Caco-2 (cell line): Measurements from ENCODE around the gene SCN1B. TPM values are rescaled to one million over a fixed set of nuclear protein-coding genes. Genes with fewer than 3 reads are reported as not detected.

Experiments
- BruUV-seq: library from RNA; stranded (reverse); fragments of 400-500 nt; replicated peaks from 2 replicates; lab custom pipeline; 2021; lab: Mats Ljungman, UMichigan
- CTCF ChIA-PET: fragments of 300-600 bp; sonication (Branson Sonifier 250); formaldehyde crosslinking; loops from one replicate; lab custom pipeline; 2022; ENCODE audit warnings: antibody characterized with exemption; lab: Charles Lee
- POLR2A ChIA-PET: fragments of 300-600 bp; sonication (Branson Sonifier 250); formaldehyde crosslinking; loops from one replicate; lab custom pipeline; 2022; ENCODE audit warnings: antibody characterized with exemption; lab: Charles Lee
- DNase-seq, 2 experiments: peaks; one replicate each; pipeline versions ENCODE4 v3.0.0 to v3.0.0-alpha.2; 2020 to 2022
- H3K27me3 ChIP-seq: replicated peaks from 2 replicates; pipeline ENCODE4 v1.6.0; 2011; ENCODE audit warnings: low read length; ENCODE audit not compliant: control insufficient read depth, insufficient read depth
- H3K36me3 ChIP-seq: 2 replicates; pipeline ENCODE4 v1.5.1; 2011; ENCODE audit warnings: low read length; ENCODE audit not compliant: control insufficient read depth, insufficient read depth
- H3K4me1 ChIP-seq: fragments of 250-450 bp; sonication (Bioruptor Pico); 2 replicates; pipeline ENCODE4 v1.5.1; 2020; ENCODE audit warnings: mild to moderate bottlenecking
- H3K4me3 ChIP-seq: 2 replicates; pipeline ENCODE4 v1.5.1; 2011; ENCODE audit warnings: low read depth, mild to moderate bottlenecking, control low read depth, low read length
- H3K9me3 ChIP-seq: fragments of 250-450 bp; sonication (Bioruptor Pico); 2 replicates; pipeline ENCODE4 v1.5.1; 2020; ENCODE audit warnings: mild to moderate bottlenecking, moderate library complexity
- H3K27ac Mint-ChIP-seq: one replicate; pipeline ENCODE4 v1.8.0; 2022; ENCODE audit warnings: mixed read lengths; ENCODE audit not compliant: unreplicated experiment
- H3K27me3 Mint-ChIP-seq: one replicate; pipeline ENCODE4 v1.8.0; 2022; ENCODE audit warnings: mixed read lengths; ENCODE audit not compliant: insufficient read depth, unreplicated experiment
- H3K36me3 Mint-ChIP-seq: one replicate; pipeline ENCODE4 v1.8.0; 2022; ENCODE audit warnings: mild to moderate bottlenecking, mixed read lengths; ENCODE audit not compliant: insufficient read depth, unreplicated experiment
- H3K4me1 Mint-ChIP-seq: one replicate; pipeline ENCODE4 v1.8.0; 2022; ENCODE audit warnings: low read depth, mixed read lengths; ENCODE audit not compliant: unreplicated experiment
- H3K4me3 Mint-ChIP-seq: one replicate; pipeline ENCODE4 v1.8.0; 2022; ENCODE audit warnings: mild to moderate bottlenecking, moderate library complexity, mixed read lengths; ENCODE audit not compliant: unreplicated experiment
- H3K9me3 Mint-ChIP-seq: one replicate; pipeline ENCODE4 v1.8.0; 2022; ENCODE audit warnings: mixed read lengths; ENCODE audit not compliant: unreplicated experiment
- CTCF ChIP-seq, 2 experiments: fragments of 200-600 bp in 1 of 2; IDR thresholded peaks; 1 replicate in 1 of 2; 2 replicates in 1 of 2; pipeline versions ENCODE4 v1.5.1 to v1.8.0; 2011 to 2022; ENCODE audit warnings: antibody characterized with exemption in 1 of 2, control low read depth in 1 of 2, inconsistent platforms in 1 of 2, low read depth in 1 of 2, low read length in 1 of 2, mild to moderate bottlenecking in 1 of 2, moderate library complexity in 1 of 2; ENCODE audit not compliant: insufficient read depth in 1 of 2, severe bottlenecking in 1 of 2, unreplicated experiment in 1 of 2
- intact Hi-C: fragments of 100-400 bp; cut with micrococcal nuclease; formaldehyde crosslinking; loops from one replicate; pipeline ENCODE4 v1.10.0; 2022; ENCODE audit not compliant: unreplicated experiment
- total RNA-seq: library from RNA; stranded (reverse); gene quantifications from 2 replicates; pipeline ENCODE4 v1.2.3, GENCODE V29; 2022

Gene SCN1B
- total RNA-seq, 1 experiment from 2014 or later = 1.7 TPM

GRCh38 chr19:35011737-35012682, 18.3 kb upstream of the SCN1B start:
- H3K4me1 Mint-ChIP-seq = peaks cover 10% of the 10 kb centered on the region
- POLR2A ChIA-PET = no interaction called here

GRCh38 chr19:35013041-35013819, 17.0 kb upstream of the SCN1B start:
- H3K4me3 ChIP-seq = no peak overlapping the region
- POLR2A ChIA-PET = no interaction called here
- CTCF ChIA-PET = interaction anchor here (0.6 to 1.0 kb wide), 2 partner anchors 41 to 129 kb away, joined by 3 to 5 read pairs; no protein-coding TSS in a partner anchor
- peak; percentile 66 to 86 for DNase-seq
- Mint-ChIP-seq H3K27me3 (no peaks in the 10 kb centered on the region), H3K27ac (peak overlapping the region; percentile 19), H3K4me1 (peaks cover 8% of the 10 kb centered on the region), H3K4me3 (peak overlapping the region; percentile 32), H3K36me3 (peaks cover 97% of the 10 kb centered on the region), H3K9me3 (no peaks in the 10 kb centered on the region)
- peaks cover 14% of the 10 kb centered on the region for H3K36me3 ChIP-seq
- TF ChIP-seq CTCF (IDR thresholded peaks at IDR 0.05; ENCODE audit: insufficient read depth in 1 of 2, low read depth in 1 of 2, low read length in 1 of 2, severe bottlenecking in 1 of 2, unreplicated experiment in 1 of 2) = peak; percentile 96 to 97
- no peaks in the 10 kb centered on the region for H3K4me1 ChIP-seq
- H3K27me3 ChIP-seq = no peaks in the 10 kb centered on the region
- intact Hi-C loops = loop anchor here (1.0 kb wide), 1 partner anchor 40 kb away; no protein-coding TSS in a partner anchor
- BruUV-seq = no TSS peak
- no peaks in the 10 kb centered on the region for H3K9me3 ChIP-seq

More at GRCh38 chr19:35011737-35012682, 18.3 kb upstream of the SCN1B start:
- no TSS peak for BruUV-seq
- H3K36me3 ChIP-seq = peaks cover 13% of the 10 kb centered on the region
- Mint-ChIP-seq H3K4me3 (no peak overlapping the region), H3K27ac (peak overlapping the region; percentile 19), H3K27me3 (no peaks in the 10 kb centered on the region), H3K9me3 (no peaks in the 10 kb centered on the region), H3K36me3 (peaks cover 96% of the 10 kb centered on the region)
- H3K4me3 ChIP-seq = no peak overlapping the region
- CTCF ChIA-PET = no interaction called here
- no peak for TF ChIP-seq CTCF (IDR thresholded peaks at IDR 0.05; ENCODE audit: insufficient read depth in 1 of 2, low read depth in 1 of 2, low read length in 1 of 2, severe bottlenecking in 1 of 2, unreplicated experiment in 1 of 2)
- no peak for DNase-seq
- H3K27me3 ChIP-seq = no peaks in the 10 kb centered on the region
- peaks cover 7% of the 10 kb centered on the region for H3K4me1 ChIP-seq
- no peaks in the 10 kb centered on the region for H3K9me3 ChIP-seq
- intact Hi-C loops = no loop called here
